CD4-positive, alpha-beta T cell treated with Interleukin-17A for 1 hour (primary cell): ENCODE results near the gene TSC22D1.
"Not testable (repeated sequence)": the region's sequence is repeated elsewhere in the genome, so short reads cannot be mapped to it uniquely, and the experiment has no call there.

Experiments
- DNase-seq: peaks from one replicate; pipeline ENCODE4 v3.0.0-alpha.2; 2020

The TSC22D1 gene

DNA sequence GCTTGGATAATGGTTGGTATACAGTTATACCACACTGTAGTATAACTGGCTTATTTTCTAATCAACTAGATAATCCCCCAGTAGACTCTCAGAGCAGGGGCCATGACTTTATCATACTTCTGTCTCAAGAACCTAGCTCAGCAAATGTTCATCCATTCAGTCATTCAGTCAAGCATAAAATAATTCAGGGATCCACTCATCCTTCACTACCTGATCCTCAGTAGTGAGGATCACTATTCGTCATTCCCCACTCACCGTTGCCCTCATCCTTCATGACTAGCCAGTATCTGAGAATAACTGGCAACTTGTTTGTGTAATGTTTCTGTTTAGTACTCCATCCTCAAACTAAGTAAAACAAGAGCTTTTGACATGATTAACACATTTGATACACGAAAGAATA is 77.6 kb downstream of the TSC22D1 start:
- DNase-seq, result no peak

DNA sequence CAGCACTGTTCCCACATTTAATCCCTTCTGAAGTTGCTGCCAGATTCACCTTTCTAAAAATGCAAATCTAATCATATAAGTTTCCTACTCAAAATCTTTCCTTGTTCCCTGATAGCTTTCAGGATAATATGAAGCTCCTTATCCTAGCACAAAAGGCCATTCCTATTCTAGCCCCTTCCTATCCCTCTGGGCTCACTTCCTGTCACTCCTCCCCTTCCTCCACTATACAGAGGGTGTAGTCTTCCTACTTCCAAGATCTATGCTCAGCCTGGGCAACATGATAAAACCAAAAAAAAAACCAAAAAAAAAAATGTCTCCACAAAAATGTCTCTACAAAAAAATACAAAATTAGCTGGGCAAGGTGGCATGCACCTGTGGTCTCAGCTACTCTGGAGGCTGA is 78.3 kb downstream of the TSC22D1 start:
- DNase-seq, result no peak

DNA sequence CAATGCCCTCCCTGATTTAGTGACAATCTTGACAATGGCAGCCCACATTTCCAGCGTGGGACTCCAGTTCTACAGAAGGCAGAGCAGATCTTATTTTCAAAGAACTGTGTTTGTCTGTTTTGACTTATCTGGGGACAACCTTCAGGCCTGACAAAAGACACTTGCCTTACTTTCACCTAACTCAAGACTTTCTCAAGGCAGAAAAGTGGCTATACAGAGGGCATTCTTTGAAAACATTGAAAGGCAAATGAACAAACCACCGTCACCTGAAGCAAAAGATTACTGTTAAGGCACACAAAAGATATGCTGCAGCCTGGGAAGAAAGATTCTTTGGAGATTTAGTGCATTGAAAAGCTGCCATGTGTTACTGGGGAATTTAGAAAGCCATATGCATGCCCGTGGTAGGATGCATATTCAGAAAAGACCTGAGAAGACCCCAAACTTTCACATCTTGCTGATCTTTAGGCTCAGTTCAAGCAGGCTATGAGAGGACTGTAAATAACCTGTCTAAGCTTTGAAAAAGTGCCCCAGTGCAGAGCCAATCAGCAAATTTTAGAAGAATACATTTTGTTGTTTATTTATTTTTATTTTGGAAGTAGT is 82.8 kb downstream of the TSC22D1 start:
- DNase-seq, result no peak

DNA sequence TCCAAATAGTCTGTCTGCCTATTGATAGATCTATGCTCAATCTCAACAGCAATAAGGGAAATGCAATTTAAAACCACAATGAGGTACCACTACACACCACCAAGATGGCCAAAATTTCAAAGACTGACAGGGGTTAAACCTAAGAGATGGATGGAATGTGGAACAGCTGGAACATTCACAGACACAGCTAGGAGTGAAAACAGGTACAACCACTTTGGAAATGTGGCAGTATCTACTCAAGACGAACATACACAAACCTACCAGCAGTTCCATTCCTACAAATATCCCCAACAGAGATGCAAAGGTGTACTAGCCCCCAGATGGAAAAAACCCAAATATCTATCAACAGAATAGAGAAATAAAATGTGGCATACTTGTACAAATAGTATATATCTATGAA is 86.4 kb downstream of the TSC22D1 start:
- DNase-seq, result no peak

DNA sequence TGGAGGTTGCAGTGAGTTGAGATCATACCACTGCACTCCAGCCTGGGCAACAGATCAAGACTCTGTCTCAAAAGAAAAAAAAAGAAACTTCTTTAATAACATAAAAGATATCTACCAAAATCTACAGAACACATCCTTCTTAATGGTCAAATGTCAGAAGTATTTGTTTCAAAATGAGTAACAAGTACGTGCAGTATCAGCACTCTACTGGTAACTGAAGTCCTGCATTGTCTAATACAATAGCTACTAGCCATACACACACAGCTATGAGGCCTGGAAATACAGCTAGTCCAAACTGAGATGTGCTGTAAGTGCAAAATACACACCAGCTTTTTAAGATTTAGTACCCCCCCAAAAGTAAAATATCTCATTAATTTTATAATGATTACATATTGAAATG is 88.1 kb downstream of the TSC22D1 start:
- DNase-seq, result no peak

DNA sequence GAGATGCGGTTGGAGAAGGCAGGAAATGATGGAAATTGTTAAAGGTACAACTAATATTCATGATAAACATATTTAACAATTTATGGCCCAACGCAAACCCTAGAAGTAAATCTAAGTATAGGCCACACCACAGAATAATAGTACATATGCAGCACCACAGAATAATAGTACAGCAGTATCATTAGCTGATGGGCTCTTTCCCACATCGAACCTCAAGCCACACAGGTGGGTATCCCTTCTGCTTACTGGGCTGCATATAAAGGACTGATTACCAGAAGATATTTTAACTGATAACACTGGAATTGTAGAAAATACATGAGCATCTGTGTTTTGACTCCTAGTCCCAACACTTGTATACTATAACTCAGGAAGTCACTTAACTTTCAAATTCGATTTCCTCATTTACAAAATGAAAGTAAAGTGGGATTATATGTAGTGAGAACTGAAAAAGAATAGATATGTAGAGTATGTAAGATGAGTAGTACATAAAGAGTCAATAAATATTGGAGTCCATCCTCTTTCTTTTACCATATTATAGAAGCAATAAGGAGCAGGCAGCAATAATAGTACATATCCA is 91.5 kb downstream of the TSC22D1 start:
- peak; percentile 1 for DNase-seq

DNA sequence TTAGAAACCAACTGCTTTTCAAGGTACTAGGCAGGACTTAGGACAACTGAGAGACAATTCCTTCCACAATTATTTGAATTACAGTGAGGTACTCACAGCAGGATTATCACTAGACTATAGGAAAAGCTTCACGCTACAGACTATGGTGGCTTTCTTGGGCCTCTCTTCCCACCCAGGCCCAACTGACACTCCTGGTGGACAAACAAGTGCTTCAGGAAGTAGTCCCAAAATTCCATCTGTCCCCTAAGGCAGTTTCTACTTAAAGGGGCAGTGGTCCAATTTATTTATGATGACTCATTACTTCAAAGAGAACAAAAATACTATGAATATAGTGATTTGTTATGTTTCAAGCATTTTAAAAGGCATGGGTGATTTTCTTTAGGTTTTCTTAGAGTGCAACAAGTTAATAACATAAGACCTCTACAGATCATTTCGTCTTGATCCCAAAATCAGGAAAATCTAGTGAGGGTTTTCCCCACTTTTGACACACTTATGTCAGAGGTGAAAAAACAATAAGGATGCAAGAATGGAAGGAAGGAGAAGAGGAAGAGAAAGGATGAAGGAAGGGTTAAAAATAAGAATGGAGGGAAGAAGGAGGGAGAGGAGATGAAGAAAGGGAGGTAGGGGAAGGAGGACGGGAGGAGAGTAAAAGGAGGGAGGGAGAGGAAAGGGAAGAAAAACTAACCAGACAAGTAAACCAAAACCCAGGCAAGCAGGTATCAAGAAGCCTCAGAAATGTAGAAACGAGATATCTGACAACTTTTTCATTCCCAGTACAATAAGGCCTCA is 101.8 kb downstream of the TSC22D1 start:
- DNase-seq, result no peak

DNA sequence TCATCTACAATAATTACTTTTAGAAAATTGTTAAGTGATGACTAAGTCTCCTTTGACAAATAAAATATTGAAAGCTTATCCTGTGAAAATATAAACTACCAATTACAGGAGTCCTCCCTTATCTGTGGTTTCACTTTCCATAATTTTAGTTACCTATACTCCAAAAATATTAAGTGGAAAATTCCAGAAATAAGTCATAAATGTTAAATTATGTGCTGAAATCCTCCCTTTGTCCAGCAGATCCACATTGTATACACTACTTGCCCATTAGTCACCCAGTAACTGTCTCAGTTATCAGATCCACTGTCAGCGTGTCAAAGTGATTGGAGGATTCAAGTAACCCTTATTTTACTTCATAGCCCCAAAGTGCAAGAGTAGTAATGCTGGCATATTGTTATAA is 104.4 kb downstream of the TSC22D1 start:
- no peak for DNase-seq

DNA sequence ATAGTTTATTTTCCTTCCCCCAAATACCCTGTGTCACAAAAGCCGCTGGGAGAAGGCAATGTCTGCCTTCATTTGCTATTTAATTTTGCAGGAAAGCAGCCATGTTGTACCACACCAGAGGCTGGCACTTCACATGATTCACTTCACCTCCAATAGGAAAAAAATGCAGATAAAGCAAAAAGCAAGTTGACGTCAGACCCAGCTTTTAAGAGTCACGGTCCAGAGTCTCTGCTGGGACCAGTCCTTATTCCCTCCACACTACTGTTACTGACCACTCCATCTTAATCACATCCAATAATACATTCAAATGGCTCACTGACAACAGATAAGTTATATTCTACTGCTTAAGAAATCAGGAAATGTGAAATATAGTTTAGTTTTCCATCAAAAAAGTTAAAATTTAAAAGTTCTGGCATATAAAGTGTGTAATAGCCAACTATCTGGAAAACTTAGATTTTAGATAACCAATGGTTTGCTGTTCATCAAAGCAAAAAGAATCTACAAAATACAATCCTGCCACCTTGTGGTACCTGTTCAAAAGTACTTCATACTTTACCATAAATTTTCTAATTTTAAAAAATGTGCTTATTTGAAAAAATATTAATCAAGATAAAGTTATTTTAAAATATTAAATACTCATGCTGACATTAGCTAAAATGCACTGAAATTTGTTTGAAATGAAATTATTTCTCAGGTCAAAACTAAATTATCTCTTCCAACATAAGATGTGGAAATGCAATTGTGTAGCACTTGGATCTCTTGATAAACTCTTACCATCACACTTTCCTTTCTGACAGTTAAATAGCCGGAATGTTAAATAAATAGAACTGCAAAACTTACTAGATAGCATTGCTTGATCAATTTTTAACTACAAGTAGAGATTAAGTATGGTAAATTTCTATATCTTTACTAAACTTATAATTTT is 105.2 kb downstream of the TSC22D1 start:
- DNase-seq, result peak; percentile 37

DNA sequence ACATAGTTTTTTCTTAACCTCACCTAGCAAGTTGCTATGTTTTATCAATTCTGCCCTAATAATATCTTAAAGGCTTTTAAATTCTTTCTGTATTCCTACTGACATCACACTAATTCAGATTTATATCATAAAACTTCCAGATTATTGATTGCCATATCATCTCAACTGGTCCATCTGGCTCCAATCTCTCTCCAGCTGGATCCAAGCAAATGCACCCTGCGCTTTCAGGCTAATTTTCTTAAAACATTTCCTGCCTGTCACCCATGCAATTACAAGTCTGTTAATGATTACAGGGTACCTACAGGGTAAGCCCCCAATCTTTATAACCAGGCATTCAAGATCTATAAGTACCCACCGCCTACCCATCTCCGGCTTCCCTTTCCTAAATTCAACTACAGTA is 107.3 kb downstream of the TSC22D1 start:
- no peak for DNase-seq

DNA sequence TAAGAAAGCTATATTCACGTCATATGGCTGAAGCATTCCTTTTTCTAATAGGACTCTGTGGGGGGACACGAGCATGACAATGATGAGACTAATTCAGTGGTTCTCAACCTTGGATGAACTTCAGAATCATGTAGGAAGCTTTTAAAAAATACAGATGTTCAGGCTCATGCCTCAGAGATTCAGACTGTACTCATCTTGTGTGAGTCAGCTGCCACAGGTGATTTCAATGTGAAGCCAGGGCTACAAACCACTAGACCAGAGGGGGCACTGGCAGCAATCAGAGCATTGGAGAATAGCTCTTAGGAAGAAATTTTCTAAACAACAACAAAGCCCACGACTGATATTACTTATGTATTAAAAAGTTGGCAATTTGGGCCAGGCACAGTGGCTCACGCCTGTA is 110.8 kb downstream of the TSC22D1 start:
- no peak for DNase-seq

DNA sequence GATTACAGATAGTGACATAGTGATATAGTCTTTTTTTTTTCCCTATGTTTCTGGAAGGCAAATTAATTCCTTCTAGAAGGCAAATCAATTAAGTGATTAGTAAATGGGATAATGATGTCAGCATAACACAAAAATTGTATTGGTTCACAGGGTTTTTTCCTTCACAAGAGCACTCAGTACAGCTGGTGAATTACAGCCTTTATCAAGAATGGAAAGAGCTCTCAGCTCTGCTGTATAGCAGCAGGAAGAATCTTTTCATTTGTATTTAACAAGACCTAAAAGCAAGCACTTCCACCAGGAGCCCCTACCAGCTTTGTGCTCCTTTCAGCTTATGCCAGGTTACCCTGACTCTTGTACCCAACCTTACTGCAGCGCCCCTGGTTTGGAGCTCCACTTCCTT is 111.7 kb downstream of the TSC22D1 start:
- no peak for DNase-seq

DNA sequence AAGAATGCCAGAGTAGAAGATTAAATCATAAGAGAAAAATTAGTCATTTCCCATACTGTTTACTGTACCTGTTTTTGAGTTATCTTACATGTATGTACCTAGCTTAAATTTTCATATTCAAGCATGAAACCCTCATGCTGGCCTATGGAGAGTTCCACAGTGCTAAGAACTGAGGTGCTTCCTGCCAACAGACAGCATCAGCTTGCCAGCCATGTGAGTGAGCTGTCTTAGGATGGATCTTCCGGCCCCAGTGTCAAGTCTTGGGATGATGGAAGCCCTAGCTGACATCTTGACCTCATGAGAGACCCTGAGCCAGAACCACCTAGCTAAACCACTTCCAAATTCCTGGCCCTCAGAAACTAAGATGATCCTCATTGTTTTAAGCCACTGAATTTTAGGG is 112.4 kb downstream of the TSC22D1 start:
- DNase-seq, result no peak

DNA sequence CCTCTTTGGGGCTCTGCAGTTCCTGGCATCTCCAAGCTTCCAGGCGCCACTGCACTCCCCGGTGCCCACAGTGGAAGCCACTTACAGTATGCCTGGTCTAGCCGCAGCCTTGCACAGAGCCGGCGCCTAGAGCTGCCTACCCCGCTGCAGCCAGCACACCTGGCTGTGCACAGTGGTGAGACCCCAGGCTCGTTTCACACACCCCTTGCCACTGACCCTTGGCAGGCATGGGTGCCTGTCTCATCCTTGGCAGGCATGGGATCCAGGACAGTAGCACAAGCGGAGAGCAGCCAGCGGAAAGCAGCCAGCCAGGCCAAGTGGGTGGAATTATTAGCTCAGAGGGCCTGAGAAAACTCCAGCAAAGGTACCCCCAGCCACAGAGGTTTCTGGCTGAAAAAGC is 116.5 kb downstream of the TSC22D1 start:
- no peak for DNase-seq

DNA sequence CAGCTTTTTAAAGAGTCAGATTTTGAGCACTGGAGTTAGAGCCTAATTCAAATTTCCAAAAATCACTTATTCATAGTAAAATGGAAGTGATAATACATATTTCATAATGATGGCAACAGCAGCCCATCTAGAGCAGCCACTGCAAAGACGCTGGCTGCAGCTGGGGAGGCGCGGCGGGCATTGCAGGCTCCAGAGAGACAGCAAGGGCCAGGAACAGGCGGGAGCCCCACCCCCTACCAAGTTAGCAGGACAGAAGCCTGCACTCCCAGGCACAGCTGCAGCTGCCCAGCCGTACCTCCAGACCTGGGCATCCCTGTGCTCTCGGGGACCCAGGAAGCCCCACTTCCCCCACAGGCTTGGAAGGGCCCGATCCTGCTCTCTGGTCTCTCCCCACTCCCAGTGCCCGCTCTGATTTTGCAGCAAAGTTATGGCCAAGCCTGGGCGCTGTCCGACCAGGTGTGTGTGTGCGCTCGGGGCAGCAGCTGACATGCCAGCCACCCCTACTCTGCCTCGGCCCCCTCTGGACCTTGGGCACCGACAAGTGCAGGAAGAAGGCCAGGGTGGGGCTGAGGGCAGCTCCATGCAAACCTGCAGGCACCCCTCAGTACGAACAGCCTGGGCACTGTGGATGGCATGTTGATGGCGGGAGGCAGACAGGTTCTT is 117.7 kb downstream of the TSC22D1 start:
- no peak for DNase-seq

DNA sequence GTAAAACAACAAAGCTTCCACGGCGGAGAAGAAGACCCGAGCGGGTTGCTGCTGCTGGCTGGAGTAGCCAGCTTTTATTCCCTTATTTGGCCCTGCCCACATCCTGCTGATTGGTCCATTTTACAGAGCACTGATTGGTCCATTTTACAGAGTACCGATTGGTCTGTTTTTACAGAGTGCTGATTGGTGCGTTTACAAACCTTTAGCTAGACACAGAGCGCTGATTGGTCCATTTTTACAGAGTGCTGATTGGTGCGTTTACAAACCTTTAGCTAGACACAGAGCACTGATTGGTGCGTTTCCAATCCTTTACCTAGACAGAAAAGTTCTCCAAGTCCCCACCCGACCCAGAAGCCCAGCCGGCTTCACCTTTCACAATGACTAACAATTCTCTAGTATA is 119.9 kb downstream of the TSC22D1 start:
- DNase-seq, result not testable (repeated sequence)

DNA sequence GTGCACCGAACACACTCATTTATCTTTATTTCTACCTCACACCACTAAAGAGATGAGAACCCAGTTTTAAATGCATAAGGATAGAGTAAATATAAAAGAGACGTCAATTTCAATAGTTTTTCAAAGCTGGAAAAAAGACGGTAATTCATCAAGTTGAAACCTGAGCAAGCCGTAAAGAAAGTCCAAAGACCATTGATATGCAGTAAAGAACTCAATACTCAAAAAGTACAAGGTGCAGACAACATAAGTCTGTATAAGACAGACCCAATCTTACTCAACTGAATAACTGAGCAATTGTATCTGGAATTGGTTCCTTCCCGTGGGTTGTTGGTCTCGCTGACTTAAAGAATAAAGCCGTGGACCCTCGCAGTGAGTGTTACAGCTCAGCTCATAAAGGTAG is 120.4 kb downstream of the TSC22D1 start:
- DNase-seq, result no peak

DNA sequence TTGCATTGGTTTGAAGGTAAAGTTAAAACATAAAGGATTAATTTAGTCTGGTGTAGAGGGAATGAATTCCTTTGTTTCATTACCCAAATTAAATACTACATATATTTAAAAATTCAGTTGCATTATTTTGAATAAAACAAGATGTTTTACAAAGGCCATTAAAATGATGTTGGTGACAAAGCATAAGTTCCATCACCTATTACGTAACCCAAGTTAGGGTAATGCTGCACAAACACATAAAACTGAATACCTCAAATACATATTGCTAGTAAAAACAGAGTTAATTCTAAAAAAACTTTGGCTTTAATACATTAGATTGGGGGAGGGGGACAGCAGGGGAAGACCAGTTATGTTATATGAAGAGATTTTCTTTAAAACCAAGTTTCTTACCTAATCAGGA is 122.2 kb downstream of the TSC22D1 start:
- DNase-seq, result no peak

DNA sequence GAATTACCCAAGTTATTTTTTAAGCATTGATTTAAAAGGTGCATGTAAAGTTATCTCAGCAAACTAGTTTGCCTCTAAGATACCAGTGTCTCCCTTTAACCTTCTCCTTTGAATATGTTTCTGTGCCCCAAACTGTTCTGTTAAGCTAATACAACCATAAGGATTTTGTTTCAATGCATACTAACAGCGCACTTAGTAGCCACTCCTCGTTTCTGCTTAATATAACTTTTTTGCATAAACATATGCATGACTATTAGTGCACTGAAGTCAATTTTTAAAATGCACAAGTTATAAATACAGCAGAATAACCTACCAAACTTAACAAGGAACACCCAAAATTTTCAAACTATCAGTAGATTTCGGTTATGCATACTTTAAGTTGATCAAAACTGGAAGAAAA is 123.1 kb downstream of the TSC22D1 start:
- DNase-seq, result no peak

DNA sequence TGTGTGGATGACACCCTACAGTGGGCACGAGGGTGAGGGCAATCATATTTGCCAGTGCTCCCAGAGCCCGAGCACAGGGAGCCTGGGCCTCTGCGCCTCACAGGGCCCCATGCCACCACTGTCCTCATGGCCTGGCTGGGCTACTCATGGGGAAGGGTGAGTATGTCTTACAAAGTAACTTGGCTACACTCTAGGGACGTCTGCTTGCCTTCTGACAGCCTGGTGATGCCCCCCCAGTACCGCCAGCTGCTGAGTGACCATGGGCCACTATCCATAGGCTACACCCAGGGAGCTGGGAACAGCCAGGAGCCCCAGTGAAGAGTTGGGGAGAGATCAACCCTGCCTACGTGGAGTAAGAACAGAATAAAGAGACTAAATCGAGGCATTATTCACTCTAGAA is 123.7 kb downstream of the TSC22D1 start:
- no peak for DNase-seq

DNA sequence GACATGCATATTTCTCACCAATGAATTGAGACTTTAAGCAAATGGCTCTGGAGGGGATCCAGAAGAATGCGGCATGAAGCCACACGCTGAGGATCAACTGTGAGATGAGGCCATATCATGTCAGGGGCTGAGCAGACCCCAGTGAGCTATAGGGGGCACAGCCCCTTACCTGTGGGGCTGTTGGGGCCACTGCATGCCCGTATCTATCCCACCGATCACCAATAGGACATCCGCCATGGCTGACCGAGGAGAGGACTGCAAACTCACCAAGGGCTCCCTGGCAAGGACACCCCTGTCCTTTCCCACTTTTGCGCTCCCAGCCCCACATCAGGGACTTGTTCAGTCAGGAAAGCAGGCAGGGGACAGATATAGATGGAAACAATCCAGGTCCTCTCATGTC is 124.5 kb downstream of the TSC22D1 start:
- DNase-seq, result no peak

DNA sequence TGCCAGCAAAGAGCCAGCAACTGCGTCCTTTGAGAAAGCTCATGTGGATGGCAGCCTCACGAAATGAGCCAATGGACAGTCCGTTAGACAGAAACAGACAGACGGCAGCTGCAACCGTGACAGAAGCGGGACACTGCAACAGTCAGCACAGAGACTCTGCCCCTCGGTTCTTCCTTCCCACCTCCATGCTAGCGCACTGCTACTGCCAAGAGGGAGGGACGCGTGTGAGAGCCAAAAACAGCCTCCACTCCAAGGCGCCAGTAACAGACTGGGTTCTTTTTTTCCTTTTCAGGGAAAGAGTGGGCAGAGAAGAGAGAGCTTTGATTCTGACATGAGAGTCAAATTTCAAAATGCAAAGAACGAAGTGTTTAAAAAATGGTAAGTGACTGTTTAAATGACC is 125.0 kb downstream of the TSC22D1 start:
- no peak for DNase-seq
